OCI-LY3 (cell line): ENCODE measurements around the gene SH3PXD2A.
"Not testable (repeated sequence)": the region's sequence is repeated elsewhere in the genome, so short reads cannot be mapped to it uniquely, and the experiment has no call there.

Source experiments
- H2AFZ ChIP-seq: fragments of 200-600, 300-600 bp; shearing (Covaris generic); 2 replicates; pipeline ENCODE4 v1.6.0; 2014; ENCODE audit warnings: antibody characterized with exemption, low read depth, low read length
- H3K27ac ChIP-seq: fragments of 200-600, 300-600 bp; sonication (generic); 2 replicates; pipeline ENCODE4 v1.5.1; 2014; ENCODE audit warnings: mild to moderate bottlenecking, low read length, moderate library complexity, mixed read lengths
- H3K27me3 ChIP-seq: fragments of 200-600, 300-600 bp; sonication (generic); 2 replicates; pipeline ENCODE4 v1.6.1; 2014; ENCODE audit warnings: low read depth, low read length, mixed read lengths
- H3K36me3 ChIP-seq: fragments of 200-600, 300-600 bp; sonication (generic); replicated peaks from 2 replicates; pipeline ENCODE3; 2014; ENCODE audit warnings: low read depth, low read length, mixed read lengths
- H3K4me1 ChIP-seq: fragments of 300-600, 200-600 bp; sonication (generic); 2 replicates; pipeline ENCODE4 v1.6.1; 2014; ENCODE audit warnings: low read length, mixed read lengths
- H3K4me2 ChIP-seq: fragments of 200-600, 300-600 bp; sonication (generic); 2 replicates; pipeline ENCODE4 v1.6.1; 2014; ENCODE audit warnings: low read length, mixed read lengths
- H3K4me3 ChIP-seq: fragments of 300-600, 200-600 bp; sonication (generic); 2 replicates; pipeline ENCODE4 v1.5.1; 2014; ENCODE audit warnings: antibody characterized with exemption, mild to moderate bottlenecking, low read length, moderate library complexity
- H3K79me2 ChIP-seq: fragments of 300-600, 200-600 bp; shearing (Covaris generic); 2 replicates; pipeline ENCODE4 v1.6.1; 2014; ENCODE audit warnings: mild to moderate bottlenecking, low read length, mixed read lengths
- H3K9ac ChIP-seq: fragments of 300-600, 200-600 bp; shearing (Covaris generic); 2 replicates; pipeline ENCODE4 v1.6.0; 2014; ENCODE audit warnings: mild to moderate bottlenecking, low read length, moderate library complexity
- H3K9me3 ChIP-seq: fragments of 200-600, 300-600 bp; shearing (Covaris generic); 2 replicates; pipeline ENCODE4 v1.6.1; 2014; ENCODE audit warnings: low read length, mixed read lengths; ENCODE audit not compliant: insufficient read depth
- H4K20me1 ChIP-seq: fragments of 200-600, 300-600 bp; sonication (generic); 2 replicates; pipeline ENCODE4 v1.6.1; 2016; ENCODE audit warnings: low read length, mixed read lengths; ENCODE audit not compliant: insufficient read depth
- CTCF ChIP-seq: fragments of 200-600, 300-600 bp; sonication (generic); IDR thresholded peaks from 2 replicates; pipeline ENCODE4 v1.5.1; 2014; ENCODE audit warnings: antibody characterized with exemption, low read length, low read depth
- EZH2phosphoT487 ChIP-seq: fragments of 200-600 bp; shearing (Covaris generic); IDR thresholded peaks from 2 replicates; pipeline ENCODE4 v1.6.1; 2018; ENCODE audit warnings: antibody characterized with exemption, mixed run types, low read depth

The SH3PXD2A gene

GRCh38 chr10:103816431-103816830 is 38.9 kb downstream of the SH3PXD2A start:
- TF ChIP-seq CTCF (no peak), EZH2phosphoT487 (no peak)
- Histone ChIP-seq H3K27ac (no peak overlapping the region), H3K79me2 (no peaks in the 10 kb centered on the region), H4K20me1 (no peaks in the 10 kb centered on the region), H3K9ac (no peak overlapping the region), H2AFZ (no peak overlapping the region), H3K9me3 (no peaks in the 10 kb centered on the region), H3K27me3 (peaks cover 8% of the 10 kb centered on the region; the same call in 1 of the 2 replicates), H3K4me2 (no peak overlapping the region), H3K36me3 (no peaks in the 10 kb centered on the region), H3K4me1 (peaks cover 3% of the 10 kb centered on the region; the same call in 1 of the 2 replicates), H3K4me3 (no peak overlapping the region)

GRCh38 chr10:103814626-103815370 is 40.6 kb downstream of the SH3PXD2A start:
- no peaks in the 10 kb centered on the region for H3K36me3 ChIP-seq
- no peak overlapping the region for H2AFZ ChIP-seq
- peaks cover 8% of the 10 kb centered on the region; the same call in 1 of the 2 replicates for H3K27me3 ChIP-seq
- no peak overlapping the region for H3K4me2 ChIP-seq
- no peaks in the 10 kb centered on the region for H4K20me1 ChIP-seq
- H3K4me1 ChIP-seq: peaks cover 3% of the 10 kb centered on the region; the same call in 1 of the 2 replicates
- no peaks in the 10 kb centered on the region for H3K9me3 ChIP-seq
- H3K79me2 ChIP-seq: no peaks in the 10 kb centered on the region
- H3K27ac ChIP-seq: no peak overlapping the region
- H3K4me3 ChIP-seq: no peak overlapping the region
- no peak overlapping the region for H3K9ac ChIP-seq
- no peak for TF ChIP-seq CTCF
- TF ChIP-seq EZH2phosphoT487: no peak

GRCh38 chr10:103814105-103814504 is 41.3 kb downstream of the SH3PXD2A start:
- Histone ChIP-seq H3K4me2 (no peak overlapping the region), H3K36me3 (no peaks in the 10 kb centered on the region), H3K9me3 (no peaks in the 10 kb centered on the region), H2AFZ (no peak overlapping the region), H3K4me3 (no peak overlapping the region), H3K9ac (no peak overlapping the region), H3K27ac (no peak overlapping the region), H3K27me3 (peaks cover 6% of the 10 kb centered on the region; the same call in 1 of the 2 replicates), H4K20me1 (no peaks in the 10 kb centered on the region), H3K4me1 (peaks cover 3% of the 10 kb centered on the region; the same call in 1 of the 2 replicates), H3K79me2 (no peaks in the 10 kb centered on the region)
- TF ChIP-seq CTCF (no peak), EZH2phosphoT487 (no peak)

GRCh38 chr10:103813312-103813711 is 42.1 kb downstream of the SH3PXD2A start:
- not testable (repeated sequence) for H3K36me3 ChIP-seq, H3K4me2 ChIP-seq, H3K4me1 ChIP-seq, H3K4me3 ChIP-seq, H3K9ac ChIP-seq, H3K27me3 ChIP-seq, H3K27ac ChIP-seq, H4K20me1 ChIP-seq, H3K79me2 ChIP-seq, H2AFZ ChIP-seq, H3K9me3 ChIP-seq
